K562 (cell line): Measurements from ENCODE around the gene COL9A3. TPM values are rescaled to one million over a fixed set of nuclear protein-coding genes. Genes with fewer than 3 reads are reported as not detected.

Experiments
- ATAC-seq: fragments of 200-7000 bp; cut with Tn5 transposase; 3 replicates; pipeline ENCODE4 v1.9.1; 2020; ENCODE audit warnings: moderate library complexity
- BruUV-seq: library from RNA; stranded (reverse); fragments of 400-500 nt; replicated peaks from 2 replicates; lab custom pipeline; 2021; lab: Mats Ljungman, UMichigan
- CTCF ChIA-PET: fragments of 300-600 bp; formaldehyde crosslinking; extraction: SDS; loops from one replicate; lab custom pipeline; 2021; ENCODE audit warnings: low intra/inter-chr PET ratio; lab: Yijun Ruan, JAX
- POLR2A ChIA-PET: fragments of 300-600, 350-650 bp; sonication (Branson Sonifier 250); formaldehyde crosslinking; extraction: SDS; loops from one replicate; lab custom pipeline; 2021; ENCODE audit warnings: antibody characterized with exemption, inconsistent platforms; lab: Yijun Ruan, JAX
- DNase-seq, 4 experiments: peaks; one replicate each; pipeline versions ENCODE4 v3.0.0 to v3.0.0-alpha.2; 2011 to 2018; ENCODE audit warnings: low spot score in 3 of 4, mixed read lengths in 3 of 4; ENCODE audit errors: extremely low read depth in 1 of 4
- FAIRE-seq: peaks from 2 replicates; lab custom pipeline; 2011; peaks lifted over from hg19 to GRCh38; lab: Jason Lieb, UNC
- H2AFZ ChIP-seq: 2 replicates; pipeline ENCODE4 v1.6.0; 2011; ENCODE audit warnings: low read depth, low read length, control low read depth, inconsistent platforms
- H3K27ac ChIP-seq: fragments of 200-600 bp; 3 replicates; pipeline ENCODE4 v1.8.0; 2011; ENCODE audit warnings: low read depth, mild to moderate bottlenecking, control low read depth, inconsistent platforms, low read length, moderate library complexity, mixed read lengths; ENCODE audit errors: extremely low read depth
- H3K27me3 ChIP-seq, 2 experiments: fragments of 300-600 bp in 1 of 2; 2 replicates in 1 of 2; 3 replicates in 1 of 2; pipeline versions ENCODE4 v1.6.0 to v1.8.0; 2011; ENCODE audit warnings: inconsistent platforms in 2 of 2, low read length in 2 of 2, mild to moderate bottlenecking in 1 of 2, mixed read lengths in 1 of 2, moderate library complexity in 1 of 2; ENCODE audit not compliant: control insufficient read depth in 2 of 2, insufficient read depth in 2 of 2
- H3K36me3 ChIP-seq: fragments of 300-600 bp; 3 replicates; pipeline ENCODE4 v1.8.0; 2011; ENCODE audit warnings: mild to moderate bottlenecking, low read length, inconsistent platforms; ENCODE audit not compliant: control insufficient read depth, insufficient read depth
- H3K4me1 ChIP-seq, 2 experiments: fragments of 200-600 bp in 1 of 2; replicated peaks in 1 of 2; 2 replicates in 1 of 2; 3 replicates in 1 of 2; pipeline versions ENCODE4 v1.5.1 to v1.8.0; 2011; ENCODE audit warnings: inconsistent platforms in 2 of 2, low read length in 2 of 2, mild to moderate bottlenecking in 1 of 2, mixed read lengths in 1 of 2, moderate library complexity in 1 of 2; ENCODE audit not compliant: control insufficient read depth in 2 of 2, insufficient read depth in 2 of 2
- H3K4me2 ChIP-seq: 2 replicates; pipeline ENCODE4 v1.6.1; 2011; ENCODE audit warnings: low read length, control low read depth, inconsistent platforms, mixed read lengths; ENCODE audit not compliant: insufficient read depth
- H3K4me3 ChIP-seq: fragments of 200-600 bp; sonication (generic), shearing (Covaris generic); 2 replicates; pipeline ENCODE4 v1.5.1; 2016; ENCODE audit warnings: control low read depth, inconsistent platforms
- H3K79me2 ChIP-seq: fragments of 200-600 bp; 3 replicates; pipeline ENCODE4 v1.8.0; 2011; ENCODE audit warnings: low read length, inconsistent platforms; ENCODE audit not compliant: control insufficient read depth, insufficient read depth
- H3K9ac ChIP-seq, 2 experiments: 2 replicates each; pipeline versions ENCODE4 v1.6.0 to v1.6.1; 2011; ENCODE audit warnings: low read depth in 2 of 2, low read length in 2 of 2, control low read depth in 1 of 2, inconsistent platforms in 1 of 2, mild to moderate bottlenecking in 1 of 2, mixed read lengths in 1 of 2; ENCODE audit not compliant: insufficient read depth in 1 of 2
- H3K9me1 ChIP-seq: one replicate; pipeline ENCODE4 v1.6.0; 2011; ENCODE audit warnings: inconsistent platforms, mild to moderate bottlenecking, low read length, moderate library complexity; ENCODE audit not compliant: control insufficient read depth, insufficient read depth
- H3K9me3 ChIP-seq: replicated peaks from 2 replicates; pipeline ENCODE4 v1.5.1; 2011; ENCODE audit warnings: low read depth, low read length, inconsistent platforms; ENCODE audit not compliant: control insufficient read depth, insufficient read depth
- H4K20me1 ChIP-seq: replicated peaks from 2 replicates; pipeline ENCODE4 v1.6.1; 2011; ENCODE audit warnings: low read length, inconsistent platforms, mixed read lengths; ENCODE audit not compliant: control insufficient read depth, insufficient read depth
- BCOR ChIP-seq: fragments of 450-650 bp; IDR thresholded peaks from 2 replicates; pipeline ENCODE4 v1.6.1; 2016
- DDX20 ChIP-seq: fragments of 450-650 bp; IDR thresholded peaks from 2 replicates; pipeline ENCODE4 v1.6.1; 2016; ENCODE audit warnings: missing genetic modification characterization, low read depth, mild to moderate bottlenecking, missing compliant biosample characterization, moderate library complexity
- DNMT1 ChIP-seq: fragments of 450-650 bp; IDR thresholded peaks from 2 replicates; pipeline ENCODE4 v1.6.1; 2016; ENCODE audit warnings: antibody characterized with exemption, mild to moderate bottlenecking
- FIP1L1 ChIP-seq: fragments of 200-400 bp; formaldehyde crosslinking; IDR thresholded peaks from 2 replicates; pipeline ENCODE4 v1.6.1; 2018; ENCODE audit warnings: mild to moderate bottlenecking, low read depth, low read length; ENCODE audit not compliant: poor library complexity, severe bottlenecking
- MAFG ChIP-seq: fragments of 450-650 bp; conservative IDR thresholded peaks from 2 replicates; pipeline ENCODE4 v1.6.1; 2016; ENCODE audit warnings: missing genetic modification characterization, missing compliant biosample characterization
- MAZ ChIP-seq, 2 experiments: fragments of 450-650 bp in 1 of 2; sonication (generic) in 1 of 2; formaldehyde crosslinking; IDR thresholded peaks in 1 of 2; conservative IDR thresholded peaks in 1 of 2; 2 replicates each; pipeline versions ENCODE4 v1.4.0 to v1.5.0; 2020; ENCODE audit warnings: mild to moderate bottlenecking in 1 of 2, missing genetic modification reagents in 1 of 2
- MLLT1 ChIP-seq, 2 experiments: fragments of 450-650 bp; IDR thresholded peaks; 2 replicates each; pipeline ENCODE4 v1.6.1; 2016
- PHF20 ChIP-seq: fragments of 450-650 bp; IDR thresholded peaks from 2 replicates; pipeline ENCODE4 v1.6.1; 2018; ENCODE audit not compliant: partially characterized antibody
- ZHX1 ChIP-seq: fragments of 150-350 bp; conservative IDR thresholded peaks from 2 replicates; pipeline ENCODE4 v1.6.1; 2014; ENCODE audit warnings: low read length
- ZNF592 ChIP-seq: fragments of 450-650 bp; IDR thresholded peaks from 2 replicates; pipeline ENCODE4 v1.6.1; 2017; ENCODE audit warnings: antibody characterized with exemption, mild to moderate bottlenecking
- WGBS: fragments of 100-300 bp; shearing (Covaris generic); methylation state at CpG from one replicate; pipeline ENCODE4 v1.1.6; 2016; ENCODE audit warnings: low coverage, mixed read lengths; ENCODE audit not compliant: insufficient coverage; ENCODE audit errors: missing lambda C conversion rate; 5-methylcytosine and 5-hydroxymethylcytosine counted together
- in situ Hi-C: fragments of 300-500 bp; cut with MboI; formaldehyde crosslinking; loops from 4 replicates; pipeline ENCODE4 v1.15.0; 2018; ENCODE audit warnings: inconsistent platforms, mixed read lengths
- intact Hi-C: fragments of 100-400 bp; cut with micrococcal nuclease; formaldehyde crosslinking; loops from 2 replicates; pipeline ENCODE4 v1.14.2; 2022
- polyA plus RNA-seq, 8 experiments: library from polyadenylated mRNA; depleted of rRNA in 4 of 8; stranded (reverse) in 5 of 8; unstranded in 3 of 8; fragments of >200 nt; fragmentation: Nextera tagmentation in 2 of 8; fragmentation: Illumina TruSeq in 1 of 8; extraction: Ambion mirVana in 2 of 8; extraction: Trizol in 1 of 8; gene quantifications; 2 replicates each; pipeline versions ENCODE4 v1.2.1 to v1.2.3, GENCODE V29; 2011 to 2014; ENCODE audit warnings: inconsistent platforms in 1 of 8, missing spikeins in 1 of 8
- total RNA-seq, 7 experiments: library from RNA; depleted of rRNA in 6 of 7; stranded (reverse); fragments of >200 nt in 6 of 7; fragmentation: Illumina TruSeq in 2 of 7; extraction: Trizol in 2 of 7; gene quantifications; 2 replicates each; pipeline versions ENCODE4 v1.2.1 to v1.2.3, GENCODE V29; 2011 to 2021; ENCODE audit warnings: low replicate concordance in 1 of 7

Gene COL9A3
- total and polyA plus RNA-seq, 9 of the 15 experiments (the other 6 are each of a cell fraction or from before 2014, with no cell fraction given): 0.14 to 3.6 (median 0.88) TPM; not detected in 1

- H3K9me1 ChIP-seq: no peaks in the 10 kb centered on the region
- H3K27ac ChIP-seq: peak overlapping the region; percentile 99
- no peaks in the 10 kb centered on the region for H3K36me3 ChIP-seq
- H3K4me2 ChIP-seq: peak overlapping the region; percentile 98
- BruUV-seq: TSS peak; percentile 87
- FAIRE-seq (no peak), ATAC-seq (peak; percentile 4; the same call in 1 of the 3 replicates), DNase-seq (no peak)
- POLR2A ChIA-PET: interaction anchor here (0.6 to 1.3 kb wide), 3 partner anchors 13 to 597 kb away, joined by 3 to 6 read pairs (median 5); no protein-coding TSS in a partner anchor
- intact Hi-C loops: no loop called here
- peaks cover 10% of the 10 kb centered on the region; the same call in 1 of the 2 replicates for H4K20me1 ChIP-seq
- peaks cover 20 to 64% of the 10 kb centered on the region in 2 experiments for H3K4me1 ChIP-seq
- no peaks in the 10 kb centered on the region; a peak in 1 of 5 replicates for H3K27me3 ChIP-seq
- H3K4me3 ChIP-seq: peak overlapping the region; percentile 46
- in situ Hi-C loops: no loop called here
- CTCF ChIA-PET: no interaction called here
- 71% methylated on average over 20 of the region's 24 CpGs for WGBS
- H2AFZ ChIP-seq: peak overlapping the region; percentile 75
- H3K79me2 ChIP-seq: peaks cover 5% of the 10 kb centered on the region; the same call in 2 of the 3 replicates
- H3K9me3 ChIP-seq: no peaks in the 10 kb centered on the region
- peak overlapping the region; percentile 88 to 92 for H3K9ac ChIP-seq
- TF ChIP-seq ZHX1 (no peak), ZNF592 (peak; percentile 66; the same call in 1 of the 2 replicates), PHF20 (no peak), BCOR (0 out of 2 replicates have a peak, but pooled peaks have one; percentile 6), MAZ (CRISPR knock-in tag; conservative IDR thresholded peaks at IDR 0.05 in 1 of 2, IDR thresholded peaks at IDR 0.05 in 1 of 2) (no peak), DNMT1 (0 out of 2 replicates have a peak, but pooled peaks have one; percentile 62), DDX20 (tag) (no peak), FIP1L1 (peak; percentile 67), MAFG (no peak), MLLT1 (IDR thresholded peaks at IDR 0.05) (0 out of 4 replicates have a peak, but pooled peaks of 1 of the 2 experiments have one; percentile 43)
These were observed 40.7 kb upstream of the COL9A3 start for GRCh38 chr20:62776035-62776691.
